Measurements from ENCODE around the gene PPP1R7.

The PPP1R7 gene

DNA sequence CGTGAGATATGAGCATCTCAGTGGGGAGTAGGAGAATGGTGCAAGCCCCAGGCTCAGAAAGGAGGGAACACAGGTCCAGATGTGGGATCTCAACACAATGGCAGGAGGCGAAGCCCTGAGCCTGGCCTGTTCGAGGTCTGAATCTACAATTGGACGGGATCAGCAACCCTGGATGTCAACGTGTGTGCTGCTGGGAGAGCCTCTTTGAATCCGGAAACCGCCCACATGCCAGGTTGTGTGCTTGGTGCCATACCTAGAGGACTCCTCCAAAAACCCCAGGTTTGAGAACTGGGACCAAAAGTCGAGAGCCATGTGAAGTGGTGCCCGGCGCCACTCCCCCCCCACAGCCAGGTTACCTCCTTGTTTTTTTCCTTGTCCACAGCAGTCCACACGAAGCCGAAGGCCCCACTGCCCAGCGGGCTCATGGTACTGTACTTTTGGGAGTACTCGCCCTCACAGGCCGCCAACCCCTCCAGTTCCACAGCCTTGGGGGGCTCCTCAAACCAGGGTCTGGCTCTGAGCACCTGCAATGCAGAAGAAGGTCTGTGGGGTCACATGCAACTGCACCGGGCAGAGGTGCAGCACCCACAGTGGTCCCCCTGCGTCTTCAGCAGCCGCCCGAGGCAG is 27.8 kb upstream of the PPP1R7 start:
- no peak for DNase-seq

- DNase-seq, result no peak
Measured at GRCh38 chr2:241123816-241124536, 26.3 kb upstream of the PPP1R7 start.

DNA sequence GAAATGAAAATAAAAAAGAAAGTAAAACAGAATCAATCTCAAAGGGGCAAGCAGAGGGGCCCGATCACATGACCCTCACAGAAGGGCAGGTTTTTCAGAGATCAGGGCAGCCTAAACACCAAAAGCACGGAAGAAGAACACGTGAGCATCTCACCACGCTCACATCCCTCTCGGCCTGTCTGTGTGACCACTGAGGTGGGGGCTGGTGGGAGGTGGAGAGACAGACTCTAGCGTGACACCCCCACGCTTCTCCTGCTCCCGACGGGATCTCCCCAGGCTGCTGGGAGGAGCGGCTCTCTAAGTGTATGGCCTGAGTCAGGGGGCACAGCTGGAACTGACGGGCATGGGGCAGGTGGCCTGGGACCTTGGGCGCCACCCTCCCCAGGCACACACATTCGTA is 24.6 kb upstream of the PPP1R7 start:
- DNase-seq, result no peak

GRCh38 chr2:241126201-241126611 is 24.1 kb upstream of the PPP1R7 start:
- no peak for DNase-seq

GRCh38 chr2:241126771-241127202 is 23.5 kb upstream of the PPP1R7 start:
- no peak for DNase-seq

DNA sequence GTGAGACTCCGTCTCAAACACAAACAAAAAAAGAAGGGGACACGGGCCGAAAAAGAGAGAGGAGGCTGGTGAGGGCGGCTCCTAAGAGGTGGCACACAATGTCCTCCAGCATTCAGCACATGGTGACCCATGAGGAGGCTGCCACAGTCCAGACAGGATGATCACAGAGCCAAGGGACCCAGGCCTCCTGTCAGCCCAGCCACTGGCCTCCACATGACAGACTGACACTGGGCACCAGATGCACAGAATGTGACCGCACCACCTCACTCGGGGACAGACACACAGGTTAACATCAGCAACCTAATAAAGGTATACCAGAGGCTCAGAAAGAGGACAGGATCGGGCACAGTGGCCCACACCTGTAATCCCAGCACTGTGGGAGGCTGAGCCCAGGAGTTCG is 22.0 kb upstream of the PPP1R7 start:
- DNase-seq, result no peak

DNA sequence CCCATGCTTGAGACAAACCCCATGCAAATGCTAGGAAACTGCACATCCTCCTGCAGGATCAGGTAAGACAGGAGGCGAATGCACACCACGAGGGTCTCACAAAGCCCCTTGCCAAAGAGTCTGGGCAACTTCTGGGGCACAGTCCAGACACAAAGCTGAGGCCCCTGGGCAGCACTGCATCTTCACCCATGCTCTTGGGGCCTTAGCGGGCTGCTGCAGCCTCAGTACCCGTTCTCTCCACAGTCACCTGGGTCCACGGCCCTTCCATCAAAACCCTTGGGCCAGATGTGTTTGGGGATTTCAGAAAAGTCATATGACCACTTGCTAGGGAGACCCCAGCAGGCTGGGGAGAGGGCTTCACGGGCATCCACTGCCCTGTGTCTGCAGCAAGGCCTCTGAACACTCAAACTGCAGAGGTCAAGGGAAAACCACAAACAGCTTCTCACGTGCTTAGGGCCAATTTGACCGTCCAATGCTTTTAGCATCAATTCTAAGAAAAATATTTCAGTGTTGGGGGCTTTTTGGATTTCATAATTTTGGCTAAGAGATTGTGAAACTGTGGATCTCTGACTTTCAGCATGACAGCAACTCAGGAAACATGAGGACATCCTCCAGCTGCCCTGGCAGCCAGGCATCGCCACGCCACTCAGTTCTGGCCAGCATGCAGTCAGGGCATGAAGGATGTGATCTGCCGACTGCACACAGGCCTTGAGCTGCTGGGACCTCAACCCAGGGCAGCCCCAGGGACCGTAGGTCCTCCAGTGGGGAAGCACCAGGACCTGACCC is 21.0 kb upstream of the PPP1R7 start:
- DNase-seq, result no peak

DNA sequence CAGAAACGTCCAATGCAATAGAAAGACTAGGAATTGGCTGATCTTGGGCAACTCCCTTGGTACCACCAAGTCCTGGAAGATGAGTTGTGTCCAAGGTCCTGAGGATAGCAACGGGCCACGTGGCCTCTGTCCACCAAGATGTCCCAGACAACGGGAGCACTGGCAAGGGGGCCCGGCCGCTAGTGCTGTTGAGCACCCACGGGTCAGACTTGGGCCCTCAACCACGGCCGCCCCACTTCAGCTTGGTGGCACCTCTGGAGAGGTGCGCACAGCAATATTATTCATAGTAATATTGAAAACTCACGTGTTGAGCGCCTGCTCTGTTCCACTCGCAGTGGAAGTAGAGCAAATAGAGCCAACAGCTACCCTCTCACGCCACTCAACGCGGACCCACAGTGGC is 20.0 kb upstream of the PPP1R7 start:
- DNase-seq, result no peak

DNA sequence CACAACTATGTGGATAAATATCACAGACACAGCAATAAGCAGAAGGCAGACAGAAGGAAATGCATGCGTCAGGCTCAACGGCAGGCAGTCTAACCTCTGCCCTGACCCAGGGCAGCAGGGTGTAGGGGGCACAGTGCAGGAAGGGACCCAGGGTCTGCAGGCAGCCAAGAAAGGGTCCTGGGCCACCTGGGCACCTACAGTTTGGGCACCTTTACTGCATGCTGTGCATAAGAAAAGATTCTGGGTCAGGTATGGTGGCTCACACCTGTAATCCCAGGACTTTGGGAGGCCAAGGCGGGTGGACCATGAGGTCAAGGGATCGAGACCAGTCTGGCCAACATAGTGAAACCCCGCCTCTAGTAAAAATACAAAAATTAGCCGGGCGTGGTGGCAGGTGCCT is 18.7 kb upstream of the PPP1R7 start:
- no peak for DNase-seq

DNA sequence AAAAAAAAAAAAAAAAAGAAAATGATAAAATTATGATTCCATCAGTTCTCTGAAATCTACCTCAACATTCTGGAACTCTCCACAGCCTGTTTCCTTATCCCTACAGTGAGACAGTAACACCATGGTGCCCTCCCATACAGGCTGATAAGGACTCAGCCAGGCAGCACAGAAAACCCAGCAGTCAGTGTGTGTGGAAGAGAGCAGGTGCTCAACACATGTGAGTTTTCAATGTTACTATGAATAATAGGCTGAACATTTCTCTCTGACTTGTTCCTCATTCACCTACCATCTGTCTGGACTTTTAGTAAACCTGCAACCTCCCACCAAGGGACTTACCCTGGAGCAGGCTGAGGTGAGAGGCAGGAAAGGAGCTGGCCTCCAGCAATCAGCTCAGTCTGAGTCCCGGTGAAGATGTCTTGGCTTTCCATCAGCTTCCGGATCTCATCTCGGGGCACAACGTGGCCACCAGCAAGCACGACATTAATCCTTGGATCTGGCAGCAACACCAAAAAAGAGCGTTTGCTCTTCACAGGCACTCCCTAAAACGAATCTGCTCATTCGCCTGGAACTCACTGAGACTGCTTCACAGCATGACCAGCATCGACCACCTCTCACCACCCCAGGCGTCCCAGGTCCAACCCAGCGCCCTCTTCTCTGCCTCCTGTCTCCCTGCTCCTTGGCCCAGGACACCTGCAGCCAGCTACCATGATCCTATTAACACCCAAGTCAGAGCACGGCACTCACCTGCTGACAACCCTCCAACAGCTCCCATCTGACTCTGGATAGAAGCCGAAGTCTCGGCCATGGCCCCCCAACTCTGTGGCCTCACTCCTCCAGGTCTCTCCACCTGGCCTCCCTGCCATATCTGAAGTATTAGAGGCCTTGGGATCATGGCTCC is 17.5 kb upstream of the PPP1R7 start:
- DNase-seq, result no peak

GRCh38 chr2:241133436-241133820 is 16.8 kb upstream of the PPP1R7 start:
- no peak for DNase-seq

DNA sequence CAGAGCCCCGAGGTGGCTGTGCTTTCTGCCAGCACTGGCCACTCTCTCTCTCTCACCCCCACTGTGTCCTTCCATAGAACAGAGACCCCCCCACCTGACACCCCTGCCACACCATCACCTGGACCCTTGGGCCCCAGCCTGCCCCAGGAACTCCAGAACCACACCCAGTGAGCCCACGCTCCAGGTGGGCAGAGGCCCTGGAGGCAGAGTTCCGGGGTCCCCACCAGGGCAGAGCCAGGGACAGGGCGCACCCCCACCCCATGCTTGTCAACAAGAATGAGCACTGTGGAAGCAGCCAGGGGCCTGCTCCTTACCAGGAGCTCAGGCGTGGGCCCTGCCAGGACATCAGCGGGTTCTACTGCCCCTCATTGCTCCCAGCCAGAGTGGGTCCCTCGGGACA is 15.6 kb upstream of the PPP1R7 start:
- no peak for DNase-seq

- DNase-seq, result no peak
Measured at GRCh38 chr2:241135737-241136136, 14.5 kb upstream of the PPP1R7 start.

GRCh38 chr2:241136191-241136590 is 14.1 kb upstream of the PPP1R7 start:
- no peak for DNase-seq

- no peak for DNase-seq
Measured at GRCh38 chr2:241136661-241137260, 13.5 kb upstream of the PPP1R7 start.

DNA sequence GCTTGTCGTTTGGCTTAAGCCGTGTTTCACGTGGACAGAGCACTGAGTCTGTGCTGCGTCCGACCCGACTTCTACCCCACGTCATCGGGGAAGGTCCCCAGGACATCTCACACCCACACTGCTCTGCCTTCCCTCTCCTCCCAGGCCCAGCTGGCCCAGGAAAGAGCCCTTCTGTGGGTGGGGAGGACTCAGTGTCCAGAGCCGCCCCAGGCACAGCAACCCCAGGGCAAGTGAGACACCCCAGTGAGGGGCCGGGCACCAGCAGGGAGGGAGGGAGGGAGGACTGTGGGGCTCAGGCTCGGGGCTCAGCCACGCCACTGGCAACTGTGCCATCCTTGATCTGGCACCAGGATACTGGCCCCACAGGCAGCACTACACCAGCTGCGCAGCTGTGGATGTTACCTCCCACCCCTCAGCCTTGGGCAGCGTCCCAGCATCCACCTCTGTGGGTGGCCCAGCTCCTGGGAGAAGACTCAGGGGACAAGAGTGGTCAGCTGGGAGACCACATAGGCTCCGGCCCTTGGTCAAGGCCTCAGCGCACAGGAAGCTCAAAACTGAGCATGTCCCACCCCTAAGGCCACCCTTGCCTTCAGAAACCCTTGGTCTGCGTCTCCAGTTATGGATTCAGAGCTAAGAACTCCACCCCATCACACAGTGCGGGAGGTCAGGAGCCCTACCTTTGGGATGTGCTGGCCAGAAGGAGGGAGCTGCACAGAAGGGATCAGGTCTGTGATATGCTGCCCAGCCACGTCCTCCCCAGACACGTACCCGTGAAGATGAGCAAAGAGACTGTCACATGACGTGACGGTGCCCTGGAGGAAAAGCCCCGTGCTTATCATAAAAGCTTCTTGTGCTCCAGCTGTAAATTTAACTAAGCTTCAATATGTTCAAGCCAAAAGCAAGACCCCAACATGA is 12.7 kb upstream of the PPP1R7 start:
- DNase-seq, result no peak

GRCh38 chr2:241138471-241138870 is 11.8 kb upstream of the PPP1R7 start:
- DNase-seq, result no peak

DNA sequence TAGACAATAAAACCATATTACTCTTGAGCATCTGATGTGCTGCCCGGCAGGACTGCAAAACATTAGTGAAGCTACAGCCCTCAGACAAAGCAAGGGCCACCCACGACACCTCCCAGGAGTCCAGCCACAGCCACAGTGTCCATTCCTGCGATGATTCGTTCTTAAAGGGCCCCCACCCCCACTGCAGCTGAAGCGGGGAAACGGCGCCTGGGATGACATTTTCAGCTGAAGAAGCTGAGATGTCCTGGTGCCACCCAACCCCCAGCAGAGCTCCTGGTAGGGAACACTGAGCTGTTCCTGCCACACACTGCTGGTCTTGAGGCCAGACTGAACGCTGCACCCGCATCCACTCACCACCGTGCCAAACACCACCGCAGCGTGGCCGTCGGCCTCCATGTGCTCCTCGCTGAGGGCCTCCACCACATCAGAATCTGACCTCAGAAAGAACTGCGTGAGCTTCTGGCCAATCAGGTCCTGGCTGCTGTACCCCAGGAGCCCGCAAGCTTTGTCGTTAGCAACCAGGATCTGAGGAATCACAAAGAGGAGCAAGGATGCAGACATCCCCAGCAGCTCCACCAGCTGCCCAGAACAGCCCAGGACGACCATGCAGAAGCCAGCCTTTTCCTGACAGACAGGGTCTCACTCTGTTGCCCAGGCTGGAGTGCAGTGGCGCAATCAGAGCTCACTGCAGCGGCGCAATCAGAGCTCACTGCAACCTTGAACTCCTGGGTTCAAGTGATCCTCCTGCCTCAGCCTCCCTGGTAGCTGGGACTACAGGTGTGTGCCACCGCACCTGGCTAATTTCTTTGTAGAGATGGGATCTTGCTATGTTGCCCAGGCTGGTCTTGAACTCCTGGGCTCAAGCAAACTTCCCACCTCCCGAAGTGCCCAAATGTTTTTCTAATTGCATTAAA is 10.5 kb upstream of the PPP1R7 start:
- no peak for DNase-seq

- no peak for DNase-seq
Measured at GRCh38 chr2:241140445-241140840, 9.8 kb upstream of the PPP1R7 start.

GRCh38 chr2:241141214-241141770 is 9.0 kb upstream of the PPP1R7 start:
- no peak for DNase-seq

All from amniotic stem cell (primary cell).